K562 (cell line): ENCODE data around the gene PIKFYVE. TPM values are rescaled to one million over a fixed set of nuclear protein-coding genes. Genes with fewer than 3 reads are reported as not detected.
"Not testable (repeated sequence)": the region's sequence is repeated elsewhere in the genome, so short reads cannot be mapped to it uniquely, and the experiment has no call there.

Source experiments
- ATAC-seq: fragments of 200-7000 bp; cut with Tn5 transposase; 3 replicates; pipeline ENCODE4 v1.9.1; 2020; ENCODE audit warnings: moderate library complexity
- BruUV-seq: library from RNA; stranded (reverse); fragments of 400-500 nt; replicated peaks from 2 replicates; lab custom pipeline; 2021; lab: Mats Ljungman, UMichigan
- CTCF ChIA-PET: fragments of 300-600 bp; formaldehyde crosslinking; extraction: SDS; loops from one replicate; lab custom pipeline; 2021; ENCODE audit warnings: low intra/inter-chr PET ratio; lab: Yijun Ruan, JAX
- POLR2A ChIA-PET: fragments of 300-600, 350-650 bp; sonication (Branson Sonifier 250); formaldehyde crosslinking; extraction: SDS; loops from one replicate; lab custom pipeline; 2021; ENCODE audit warnings: antibody characterized with exemption, inconsistent platforms; lab: Yijun Ruan, JAX
- DNase-seq, 4 experiments: peaks; one replicate each; pipeline versions ENCODE4 v3.0.0 to v3.0.0-alpha.2; 2011 to 2018; ENCODE audit warnings: low spot score in 3 of 4, mixed read lengths in 3 of 4; ENCODE audit errors: extremely low read depth in 1 of 4
- FAIRE-seq: peaks from 2 replicates; lab custom pipeline; 2011; peaks lifted over from hg19 to GRCh38; lab: Jason Lieb, UNC
- H2AFZ ChIP-seq: 2 replicates; pipeline ENCODE4 v1.6.0; 2011; ENCODE audit warnings: low read depth, low read length, control low read depth, inconsistent platforms
- H3K27ac ChIP-seq: fragments of 200-600 bp; 3 replicates; pipeline ENCODE4 v1.8.0; 2011; ENCODE audit warnings: low read depth, mild to moderate bottlenecking, control low read depth, inconsistent platforms, low read length, moderate library complexity, mixed read lengths; ENCODE audit errors: extremely low read depth
- H3K27me3 ChIP-seq, 2 experiments: fragments of 300-600 bp in 1 of 2; 2 replicates in 1 of 2; 3 replicates in 1 of 2; pipeline versions ENCODE4 v1.6.0 to v1.8.0; 2011; ENCODE audit warnings: inconsistent platforms in 2 of 2, low read length in 2 of 2, mild to moderate bottlenecking in 1 of 2, mixed read lengths in 1 of 2, moderate library complexity in 1 of 2; ENCODE audit not compliant: control insufficient read depth in 2 of 2, insufficient read depth in 2 of 2
- H3K36me3 ChIP-seq: fragments of 300-600 bp; 3 replicates; pipeline ENCODE4 v1.8.0; 2011; ENCODE audit warnings: mild to moderate bottlenecking, low read length, inconsistent platforms; ENCODE audit not compliant: control insufficient read depth, insufficient read depth
- H3K4me1 ChIP-seq, 2 experiments: fragments of 200-600 bp in 1 of 2; replicated peaks in 1 of 2; 2 replicates in 1 of 2; 3 replicates in 1 of 2; pipeline versions ENCODE4 v1.5.1 to v1.8.0; 2011; ENCODE audit warnings: inconsistent platforms in 2 of 2, low read length in 2 of 2, mild to moderate bottlenecking in 1 of 2, mixed read lengths in 1 of 2, moderate library complexity in 1 of 2; ENCODE audit not compliant: control insufficient read depth in 2 of 2, insufficient read depth in 2 of 2
- H3K4me2 ChIP-seq: 2 replicates; pipeline ENCODE4 v1.6.1; 2011; ENCODE audit warnings: low read length, control low read depth, inconsistent platforms, mixed read lengths; ENCODE audit not compliant: insufficient read depth
- H3K4me3 ChIP-seq: fragments of 200-600 bp; sonication (generic), shearing (Covaris generic); 2 replicates; pipeline ENCODE4 v1.5.1; 2016; ENCODE audit warnings: control low read depth, inconsistent platforms
- H3K79me2 ChIP-seq: fragments of 200-600 bp; 3 replicates; pipeline ENCODE4 v1.8.0; 2011; ENCODE audit warnings: low read length, inconsistent platforms; ENCODE audit not compliant: control insufficient read depth, insufficient read depth
- H3K9ac ChIP-seq, 2 experiments: 2 replicates each; pipeline versions ENCODE4 v1.6.0 to v1.6.1; 2011; ENCODE audit warnings: low read depth in 2 of 2, low read length in 2 of 2, control low read depth in 1 of 2, inconsistent platforms in 1 of 2, mild to moderate bottlenecking in 1 of 2, mixed read lengths in 1 of 2; ENCODE audit not compliant: insufficient read depth in 1 of 2
- H3K9me1 ChIP-seq: one replicate; pipeline ENCODE4 v1.6.0; 2011; ENCODE audit warnings: inconsistent platforms, mild to moderate bottlenecking, low read length, moderate library complexity; ENCODE audit not compliant: control insufficient read depth, insufficient read depth
- H3K9me3 ChIP-seq: replicated peaks from 2 replicates; pipeline ENCODE4 v1.5.1; 2011; ENCODE audit warnings: low read depth, low read length, inconsistent platforms; ENCODE audit not compliant: control insufficient read depth, insufficient read depth
- H4K20me1 ChIP-seq: replicated peaks from 2 replicates; pipeline ENCODE4 v1.6.1; 2011; ENCODE audit warnings: low read length, inconsistent platforms, mixed read lengths; ENCODE audit not compliant: control insufficient read depth, insufficient read depth
- CTCF ChIP-seq, 3 experiments: IDR thresholded peaks in 2 of 3; conservative IDR thresholded peaks in 1 of 3; 2 replicates each; pipeline ENCODE4 v1.5.1; 2011 to 2012; ENCODE audit warnings: low read length in 3 of 3, mild to moderate bottlenecking in 3 of 3, control low read depth in 2 of 3, improper control_type of control experiment in 1 of 3, inconsistent platforms in 1 of 3, low read depth in 1 of 3, mixed read lengths in 1 of 3, moderate library complexity in 1 of 3; ENCODE audit not compliant: insufficient read depth in 2 of 3
- LARP7 ChIP-seq: fragments of 450-650 bp; IDR thresholded peaks from 2 replicates; pipeline ENCODE4 v1.6.1; 2016
- WGBS: fragments of 100-300 bp; shearing (Covaris generic); methylation state at CpG from one replicate; pipeline ENCODE4 v1.1.6; 2016; ENCODE audit warnings: low coverage, mixed read lengths; ENCODE audit not compliant: insufficient coverage; ENCODE audit errors: missing lambda C conversion rate; 5-methylcytosine and 5-hydroxymethylcytosine counted together
- in situ Hi-C: fragments of 300-500 bp; cut with MboI; formaldehyde crosslinking; loops from 4 replicates; pipeline ENCODE4 v1.15.0; 2018; ENCODE audit warnings: inconsistent platforms, mixed read lengths
- intact Hi-C: fragments of 100-400 bp; cut with micrococcal nuclease; formaldehyde crosslinking; loops from 2 replicates; pipeline ENCODE4 v1.14.2; 2022
- polyA plus RNA-seq, 8 experiments: library from polyadenylated mRNA; depleted of rRNA in 4 of 8; stranded (reverse) in 5 of 8; unstranded in 3 of 8; fragments of >200 nt; fragmentation: Nextera tagmentation in 2 of 8; fragmentation: Illumina TruSeq in 1 of 8; extraction: Ambion mirVana in 2 of 8; extraction: Trizol in 1 of 8; gene quantifications; 2 replicates each; pipeline versions ENCODE4 v1.2.1 to v1.2.3, GENCODE V29; 2011 to 2014; ENCODE audit warnings: inconsistent platforms in 1 of 8, missing spikeins in 1 of 8
- total RNA-seq, 7 experiments: library from RNA; depleted of rRNA in 6 of 7; stranded (reverse); fragments of >200 nt in 6 of 7; fragmentation: Illumina TruSeq in 2 of 7; extraction: Trizol in 2 of 7; gene quantifications; 2 replicates each; pipeline versions ENCODE4 v1.2.1 to v1.2.3, GENCODE V29; 2011 to 2021; ENCODE audit warnings: low replicate concordance in 1 of 7

PIKFYVE gene
- total and polyA plus RNA-seq, 9 of the 15 experiments (the other 6 are each of a cell fraction or from before 2014, with no cell fraction given) = 3.6 to 25.6 (median 16.7) TPM

- no peak overlapping the region for H3K9ac ChIP-seq
- DNase-seq = peak in 1 of 4 experiments; percentile 30
- H3K27me3 ChIP-seq = no peaks in the 10 kb centered on the region
- no peak for ATAC-seq
- no TSS peak for BruUV-seq
- no peaks in the 10 kb centered on the region for H3K9me1 ChIP-seq
- in situ Hi-C loops = no loop called here
- peak; percentile 48 for FAIRE-seq
- no peak overlapping the region for H3K27ac ChIP-seq
- ChIA-PET CTCF (no interaction called here), POLR2A (interaction anchor here (4.6 kb wide), 1 partner anchor 10 kb away, joined by 21 read pairs; the partner anchor contains the start of gene PIKFYVE)
- intact Hi-C loops = no loop called here
- 59% methylated on average over 6 of the region's 10 CpGs for WGBS
- no peaks in the 10 kb centered on the region for H3K9me3 ChIP-seq
- no peaks in the 10 kb centered on the region for H4K20me1 ChIP-seq
- H3K4me1 ChIP-seq = peaks cover 8 to 13% of the 10 kb centered on the region in 2 experiments; a peak in 4 of 5 replicates
- H3K4me3 ChIP-seq = no peak overlapping the region
- H3K4me2 ChIP-seq = no peak overlapping the region
- TF ChIP-seq CTCF (IDR thresholded peaks at IDR 0.05 in 2 of 3, conservative IDR thresholded peaks at IDR 0.05 in 1 of 3; ENCODE audit: insufficient read depth in 2 of 3, low read depth in 1 of 3, low read length in 3 of 3) (peak in 2 of 3 experiments; percentile 1 to 36; a peak in 2 of 6 replicates), LARP7 (no peak)
- H3K79me2 ChIP-seq = peaks cover 35% of the 10 kb centered on the region
- peaks cover 26% of the 10 kb centered on the region; the same call in 2 of the 3 replicates for H3K36me3 ChIP-seq
- 0 out of 2 replicates have a peak overlapping the region, but pooled peaks have one; percentile 10 for H2AFZ ChIP-seq
Measured at GRCh38 chr2:208256192-208256782, 9.8 kb upstream of the PIKFYVE start.

DNA sequence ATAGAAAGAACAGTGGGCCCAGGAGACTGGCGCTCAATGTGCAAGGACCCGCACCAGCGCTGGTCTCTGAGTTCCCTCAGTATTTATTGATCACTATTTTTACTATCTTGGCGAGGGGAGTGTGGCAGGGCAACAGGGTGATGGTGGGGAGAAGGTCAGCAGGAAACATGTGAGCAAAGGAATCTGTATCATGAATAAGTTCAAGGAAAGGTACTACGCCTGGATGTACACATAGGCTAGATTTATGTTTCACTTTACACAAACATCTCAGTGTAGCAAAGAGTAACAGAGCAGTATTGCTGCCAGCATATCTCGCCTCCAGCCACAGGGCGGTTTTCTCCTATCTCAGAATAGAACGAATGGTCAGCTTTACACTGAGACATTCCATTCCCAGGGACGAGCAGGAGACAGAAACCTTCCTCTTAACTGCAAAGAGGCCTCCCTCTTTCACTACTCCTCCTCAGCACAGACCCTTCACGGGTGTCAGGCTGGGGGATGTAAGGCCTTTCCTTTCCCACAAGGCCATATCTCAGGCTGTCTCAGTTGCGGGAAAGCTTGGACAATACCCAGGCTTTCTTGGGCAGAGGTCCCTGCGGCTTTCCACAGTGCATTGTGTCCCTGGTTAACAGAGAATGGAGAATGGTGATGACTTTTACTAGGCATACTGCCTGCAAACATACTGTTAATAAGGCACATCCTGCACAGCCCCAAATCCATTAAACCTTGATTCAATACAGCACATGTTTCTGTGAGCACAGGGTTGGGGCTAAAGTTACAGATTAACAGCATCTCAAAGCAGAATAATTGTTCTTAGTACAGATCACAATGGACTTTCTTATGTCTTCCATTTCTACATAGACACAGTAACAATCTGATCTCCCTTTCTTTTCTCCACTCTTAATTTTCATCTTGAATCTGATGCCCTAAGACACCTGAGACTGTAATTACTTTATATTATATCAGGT lies 8.9 kb upstream of the PIKFYVE start:
- H3K4me2 ChIP-seq, CTCF ChIA-PET, BruUV-seq, POLR2A ChIA-PET, ATAC-seq, FAIRE-seq, H3K9me1 ChIP-seq, in situ Hi-C loops, H4K20me1 ChIP-seq, H3K9ac ChIP-seq, intact Hi-C loops, H3K27ac ChIP-seq, H3K4me3 ChIP-seq, H3K27me3 ChIP-seq, H3K9me3 ChIP-seq, DNase-seq: not testable (repeated sequence)
- Histone ChIP-seq H3K36me3 (peaks cover 17% of the 10 kb centered on the region; the same call in 2 of the 3 replicates), H3K79me2 (peaks cover 27% of the 10 kb centered on the region), H3K4me1 (peaks cover 1 to 13% of the 10 kb centered on the region in 2 experiments; a peak in 4 of 5 replicates), H2AFZ (peak overlapping the region; percentile 76)
- 59% methylated on average over 10 of the region's 12 CpGs for WGBS
